HG03025 (cell line): Measurements from ENCODE around the gene CHST3.

ENCODE experiments used
- ATAC-seq: cut with Tn5 transposase; IDR thresholded peaks from one replicate; pipeline ENCODE4 v1.9.1; 2021; ENCODE audit warnings: mild to moderate bottlenecking, moderate library complexity; ENCODE audit not compliant: unreplicated experiment, low FRiP score

The CHST3 gene

GRCh38 chr10:72049472-72049871, 85.3 kb downstream of the CHST3 start:
- no peak for ATAC-seq

GRCh38 chr10:72049969-72050781, 86.0 kb downstream of the CHST3 start:
- ATAC-seq: no peak

- no peak for ATAC-seq
Observed at GRCh38 chr10:72050873-72051272, 86.7 kb downstream of the CHST3 start.

GRCh38 chr10:72053690-72054089, 89.5 kb downstream of the CHST3 start:
- ATAC-seq: no peak

- no peak for ATAC-seq
Observed at GRCh38 chr10:72056113-72056512, 91.9 kb downstream of the CHST3 start.

- no peak for ATAC-seq
Observed at GRCh38 chr10:72056932-72057751, 92.9 kb downstream of the CHST3 start.

GRCh38 chr10:72058347-72058898, 94.2 kb downstream of the CHST3 start:
- no peak for ATAC-seq

- ATAC-seq: no peak
Observed at GRCh38 chr10:72058989-72059842, 95.0 kb downstream of the CHST3 start.

GRCh38 chr10:72059843-72060822, 95.9 kb downstream of the CHST3 start:
- ATAC-seq: no peak

GRCh38 chr10:72061491-72061890, 97.3 kb downstream of the CHST3 start:
- no peak for ATAC-seq

- ATAC-seq: no peak
Observed at GRCh38 chr10:72061930-72062329, 97.7 kb downstream of the CHST3 start.

GRCh38 chr10:72062382-72062781, 98.2 kb downstream of the CHST3 start:
- no peak for ATAC-seq
